Ovary (tissue), 9 donors: ENCODE measurements around the gene PCYT2. TPM values are rescaled to one million over a fixed set of nuclear protein-coding genes. Genes with fewer than 3 reads are reported as not detected.
A peak's percentile ranks its signal among the peaks of the same experiment; 100 is the strongest.

Source experiments
- DNase-seq, 5 donors: peaks; one replicate each; pipeline ENCODE4 v3.0.0-alpha.2; 2019 to 2020
- H3K27ac ChIP-seq, 2 donors: fragments of 200-600 bp; one replicate each; pipeline versions ENCODE4 v1.5.1 to v1.8.0; 2019 to 2022
- H3K27me3 ChIP-seq: fragments of 200-600 bp; one replicate; pipeline ENCODE4 v1.8.0; 2022
- H3K36me3 ChIP-seq: fragments of 200-600 bp; sonication (generic); one replicate; pipeline ENCODE4 v1.5.1; 2019
- H3K4me1 ChIP-seq: one replicate; pipeline ENCODE4 v1.8.1; 2013; ENCODE audit warnings: mild to moderate bottlenecking, moderate library complexity; ENCODE audit not compliant: insufficient read depth
- H3K4me3 ChIP-seq: fragments of 200-600 bp; sonication (generic); one replicate; pipeline ENCODE4 v1.5.1; 2017
- H3K9me3 ChIP-seq, 2 donors: fragments of 200-600 bp in 1 of 2; sonication (generic) in 1 of 2; one replicate each; pipeline versions ENCODE4 v1.5.1 to v1.8.1; 2013 to 2019; ENCODE audit warnings: mild to moderate bottlenecking in 1 of 2, moderate library complexity in 1 of 2
- CTCF ChIP-seq, 3 donors: fragments of 450-650 bp in 2 of 3; fragments of 200-600 bp in 1 of 3; IDR thresholded peaks; one replicate each; pipeline versions ENCODE4 v1.5.1 to v1.8.0; 2016 to 2022; ENCODE audit warnings: antibody characterized with exemption in 3 of 3, mild to moderate bottlenecking in 1 of 3
- EP300 ChIP-seq: sonication (generic); formaldehyde crosslinking; IDR thresholded peaks from one replicate; pipeline ENCODE4 v1.6.1; 2017; ENCODE audit warnings: antibody characterized with exemption
- POLR2A ChIP-seq: fragments of 450-650 bp; IDR thresholded peaks from one replicate; pipeline ENCODE4 v1.6.1; 2017; ENCODE audit warnings: antibody characterized with exemption, mild to moderate bottlenecking, moderate library complexity
- WGBS, 3 donors: extraction: QIAGEN DNeasy Blood & Tissue Kit in 1 of 3; methylation state at CpG; one replicate each; pipeline versions ENCODE4 v1.1.5 to v1.1.7; 2013 to 2017; 5-methylcytosine and 5-hydroxymethylcytosine counted together
- intact Hi-C, 4 donors: fragments of 100-400 bp; cut with DNase I; formaldehyde crosslinking; loops; one replicate each; pipeline versions ENCODE4 v1.11.0 to v1.15.1; 2022 to 2023
- polyA plus RNA-seq, 2 donors: library from polyadenylated mRNA; stranded (reverse); fragments of 200-250 nt in 1 of 2; fragments of 350-450 nt in 1 of 2; fragmentation: Illumina TruSeq in 1 of 2; extraction: RNeasy Lipid Tissue Mini Kit (QIAGEN cat#74804) in 1 of 2; gene quantifications; one replicate each; pipeline ENCODE4 v1.2.3, GENCODE V29; 2013 to 2014
- total RNA-seq, 7 donors: library from RNA; depleted of rRNA in 2 of 7; stranded (reverse); fragments of >200 nt in 2 of 7; fragmentation: NEBNext Ultra II Directional in 3 of 7; extraction: Animal tissue kit (Norgen Biotek cat#: 25700) in 3 of 7; gene quantifications; one replicate each; pipeline versions ENCODE4 v1.1.0 to v1.2.4, GENCODE V29; 2016 to 2023
- donor health status: DM: no; HTN: no; CAD: no; lungs with moderate emphysema.
- donor health status: DM: no; HTN: no; CAD: no.
- donor health status: Bipolar disorder and iron deficiency.
- donor health status: DM: yes; HTN: yes; CAD: no.
- donor health status: DM: no; HTN: no; CAD: no.
- donor health status: DM: yes; HTN: yes; CAD: no.

The PCYT2 gene
- total and polyA plus RNA-seq, 9 donors, result 12.6 to 71.4 (median 25.7) TPM

- peak overlapping the region; percentile 87 to 95 for H3K27ac ChIP-seq
- DNase-seq, result peak; percentile 41 to 78 (median 64)
- intact Hi-C loops, result no loop called here
These were observed 41.7 kb downstream of the PCYT2 start for GRCh38 chr17:81869221-81870130.

GRCh38 chr17:81868674-81869220 is 42.5 kb downstream of the PCYT2 start:
- H3K36me3 ChIP-seq, result no peaks in the 10 kb centered on the region
- no peaks in the 10 kb centered on the region for H3K9me3 ChIP-seq
- peak; percentile 61 to 75 (median 62) for DNase-seq
- no peak overlapping the region for H3K4me3 ChIP-seq
- intact Hi-C loops, result no loop called here
- 34 to 37% (median 37%) methylated on average over 29 to 30 of the region's 30 CpGs for WGBS, 3 donors
- TF ChIP-seq EP300 (no peak), POLR2A (no peak), CTCF (IDR thresholded peaks at IDR 0.05) (no peak)
- H3K4me1 ChIP-seq, result peaks cover 12% of the 10 kb centered on the region
- H3K27ac ChIP-seq, result peak overlapping the region in 1 of 2 donors; percentile 95
- no peaks in the 10 kb centered on the region for H3K27me3 ChIP-seq

More at GRCh38 chr17:81869221-81870130, 41.7 kb downstream of the PCYT2 start:
- WGBS, 3 donors, result 20 to 34% (median 20%) methylated on average over 41 to 52 of the region's 52 CpGs
- H3K4me1 ChIP-seq, result peaks cover 12% of the 10 kb centered on the region
- no peaks in the 10 kb centered on the region for H3K36me3 ChIP-seq
- peak overlapping the region; percentile 90 for H3K4me3 ChIP-seq
- no peaks in the 10 kb centered on the region for H3K27me3 ChIP-seq
- no peak for TF ChIP-seq POLR2A
- peak; percentile 85 to 88 (median 88) for TF ChIP-seq CTCF (IDR thresholded peaks at IDR 0.05)
- no peak for TF ChIP-seq EP300
- H3K9me3 ChIP-seq, result no peaks in the 10 kb centered on the region

- no peaks in the 10 kb centered on the region for H3K9me3 ChIP-seq
- H3K36me3 ChIP-seq, result no peaks in the 10 kb centered on the region
- intact Hi-C loops, result no loop called here
- peak in 2 of 5 donors; percentile 44 to 55 for DNase-seq
- H3K27me3 ChIP-seq, result no peaks in the 10 kb centered on the region
- TF ChIP-seq EP300 (no peak), CTCF (IDR thresholded peaks at IDR 0.05) (no peak), POLR2A (no peak)
- WGBS, 3 donors, result 35 to 50% (median 35%) methylated on average over 18 to 28 of the region's 28 CpGs
- H3K27ac ChIP-seq, result peak overlapping the region in 1 of 2 donors; percentile 18
- H3K4me1 ChIP-seq, result peaks cover 12% of the 10 kb centered on the region
- no peak overlapping the region for H3K4me3 ChIP-seq
These were observed 43.1 kb downstream of the PCYT2 start for GRCh38 chr17:81867991-81868673.
